HCT116 (cell line): ENCODE results near the gene GPBAR1. TPM values are rescaled to one million over a fixed set of nuclear protein-coding genes. Genes with fewer than 3 reads are reported as not detected.

Experiments used
- ATAC-seq: fragments of 200-7000 bp; cut with Tn5 transposase; 2 replicates; pipeline ENCODE4 v1.9.1; 2020; ENCODE audit warnings: mild to moderate bottlenecking, moderate library complexity
- BruUV-seq: library from RNA; stranded (reverse); fragments of 400-500 nt; replicated peaks from 2 replicates; lab custom pipeline; 2021; lab: Mats Ljungman, UMichigan
- CTCF ChIA-PET: fragments of 300-600 bp; sonication (Branson Sonifier 250); formaldehyde crosslinking; loops from one replicate; lab custom pipeline; 2021; ENCODE audit warnings: antibody characterized with exemption; lab: Charles Lee
- POLR2A ChIA-PET: fragments of 300-600, 350-600 bp; sonication (Branson Sonifier 250); formaldehyde crosslinking; loops from one replicate; lab custom pipeline; 2021; ENCODE audit warnings: antibody characterized with exemption; lab: Charles Lee
- RAD21 ChIA-PET, 2 experiments: fragments of 300-600 bp; sonication (Branson Sonifier 250); formaldehyde crosslinking; loops; one replicate each; lab custom pipeline; 2023; ENCODE audit warnings: low total read pairs in 2 of 2; ENCODE audit not compliant: uncharacterized antibody in 2 of 2, unreplicated experiment in 2 of 2, low non-redundant PET in 1 of 2; lab: Charles Lee
- DNase-seq: peaks from one replicate; pipeline ENCODE4 v3.0.0-alpha.2; 2010; ENCODE audit warnings: low read depth, low spot score
- H2AFZ ChIP-seq: fragments of 200-600 bp; shearing (Covaris generic), sonication (generic); 2 replicates; pipeline ENCODE4 v1.6.1; 2017; ENCODE audit warnings: low read depth, mixed run types, mixed read lengths, antibody characterized with exemption, low read length; ENCODE audit not compliant: poor library complexity, severe bottlenecking
- H3K27ac ChIP-seq: 2 replicates; pipeline ENCODE4 v1.5.1; 2012; ENCODE audit warnings: low read depth, low read length
- H3K27me3 ChIP-seq: fragments of 200-600 bp; sonication (generic); 2 replicates; pipeline ENCODE4 v1.6.1; 2016; ENCODE audit warnings: mixed run types, low read length, mixed read lengths; ENCODE audit not compliant: insufficient read depth
- H3K36me3 ChIP-seq, 2 experiments: fragments of 200-500 bp in 1 of 2; fragments of 200-600 bp in 1 of 2; sonication (Bioruptor generic) in 1 of 2; sonication (generic) in 1 of 2; 2 replicates each; pipeline versions ENCODE4 v1.5.1 to v1.6.1; 2014 to 2016; ENCODE audit warnings: low read length in 2 of 2, inconsistent platforms in 1 of 2, mixed read lengths in 1 of 2, mixed run types in 1 of 2; ENCODE audit not compliant: insufficient read depth in 2 of 2, control insufficient read depth in 1 of 2
- H3K4me1 ChIP-seq, 2 experiments: fragments of 200-600 bp in 1 of 2; sonication (generic) in 1 of 2; 2 replicates each; pipeline versions ENCODE4 v1.5.1 to v1.6.1; 2012 to 2017; ENCODE audit warnings: low read length in 2 of 2, inconsistent platforms in 1 of 2, mild to moderate bottlenecking in 1 of 2, mixed read lengths in 1 of 2, mixed run types in 1 of 2, moderate library complexity in 1 of 2; ENCODE audit not compliant: insufficient read depth in 2 of 2, control insufficient read depth in 1 of 2
- H3K4me2 ChIP-seq: fragments of 200-600 bp; sonication (generic); 2 replicates; pipeline ENCODE4 v1.6.1; 2017; ENCODE audit warnings: mixed run types, low read length, mixed read lengths
- H3K4me3 ChIP-seq, 2 experiments: fragments of 200-600 bp in 1 of 2; sonication (generic) in 1 of 2; replicated peaks in 1 of 2; 2 replicates each; pipeline ENCODE4 v1.5.1; 2011 to 2016; ENCODE audit warnings: low read length in 2 of 2, control low read depth in 1 of 2, low read depth in 1 of 2, mild to moderate bottlenecking in 1 of 2, mixed read lengths in 1 of 2, mixed run types in 1 of 2
- H3K79me2 ChIP-seq: fragments of 200-600 bp; sonication (generic); 2 replicates; pipeline ENCODE4 v1.6.1; 2017; ENCODE audit warnings: mild to moderate bottlenecking, mixed run types, low read length, moderate library complexity, mixed read lengths; ENCODE audit not compliant: insufficient read depth
- H3K9ac ChIP-seq: fragments of 200-600 bp; sonication (generic); 2 replicates; pipeline ENCODE4 v1.6.1; 2016; ENCODE audit warnings: low read length, mixed read lengths
- H3K9me2 ChIP-seq: fragments of 200-600 bp; sonication (generic), shearing (Covaris generic); 2 replicates; pipeline ENCODE4 v1.6.1; 2017; ENCODE audit warnings: mixed run types, mild to moderate bottlenecking, moderate library complexity; ENCODE audit not compliant: insufficient read depth
- H3K9me3 ChIP-seq, 2 experiments: fragments of 200-500 bp in 1 of 2; fragments of 200-600 bp in 1 of 2; sonication (Bioruptor generic) in 1 of 2; sonication (generic) in 1 of 2; 2 replicates each; pipeline ENCODE4 v1.6.1; 2014 to 2017; ENCODE audit warnings: low read length in 2 of 2, mixed read lengths in 2 of 2, inconsistent platforms in 1 of 2, low read depth in 1 of 2, mild to moderate bottlenecking in 1 of 2, mixed run types in 1 of 2, moderate library complexity in 1 of 2; ENCODE audit not compliant: control insufficient read depth in 1 of 2, insufficient read depth in 1 of 2
- H4K20me1 ChIP-seq: fragments of 200-600 bp; sonication (generic), shearing (Covaris generic); 2 replicates; pipeline ENCODE4 v1.6.1; 2017; ENCODE audit warnings: mixed run types, mild to moderate bottlenecking, moderate library complexity; ENCODE audit not compliant: insufficient read depth
- ATF3 ChIP-seq: IDR thresholded peaks from 2 replicates; pipeline ENCODE4 v1.6.1; 2012
- CBX3 ChIP-seq: IDR thresholded peaks from 2 replicates; pipeline ENCODE4 v1.6.1; 2012; ENCODE audit warnings: low read depth
- CEBPB ChIP-seq: IDR thresholded peaks from 2 replicates; pipeline ENCODE4 v1.6.1; 2012; ENCODE audit warnings: low read depth
- CTCF ChIP-seq, 3 experiments: fragments of 200-600 bp in 1 of 3; sonication (generic) in 1 of 3; IDR thresholded peaks in 2 of 3; conservative IDR thresholded peaks in 1 of 3; 2 replicates each; pipeline ENCODE4 v1.5.1; 2012 to 2017; ENCODE audit warnings: low read depth in 2 of 3, low read length in 2 of 3, antibody characterized with exemption in 1 of 3, borderline replicate concordance in 1 of 3, control low read depth in 1 of 3, mild to moderate bottlenecking in 1 of 3, mixed read lengths in 1 of 3, mixed run types in 1 of 3, moderate library complexity in 1 of 3; ENCODE audit not compliant: insufficient read depth in 1 of 3
- EGR1 ChIP-seq: IDR thresholded peaks from 2 replicates; pipeline ENCODE4 v1.6.1; 2012; ENCODE audit warnings: low read depth
- ELF1 ChIP-seq: IDR thresholded peaks from 2 replicates; pipeline ENCODE4 v1.6.1; 2012; ENCODE audit warnings: low read depth, borderline replicate concordance
- EZH2 ChIP-seq: fragments of 200-600 bp; sonication (generic); IDR thresholded peaks from 2 replicates; pipeline ENCODE4 v1.6.1; 2017; ENCODE audit warnings: antibody characterized with exemption, mixed run types
- EZH2phosphoT487 ChIP-seq: fragments of 200-600 bp; IDR thresholded peaks from 2 replicates; pipeline ENCODE4 v1.6.1; 2018; ENCODE audit warnings: antibody characterized with exemption, borderline replicate concordance
- FOSL1 ChIP-seq: IDR thresholded peaks from 2 replicates; pipeline ENCODE4 v1.6.1; 2012; ENCODE audit warnings: low read depth
- JUND ChIP-seq: IDR thresholded peaks from 2 replicates; pipeline ENCODE4 v1.6.1; 2012
- MAX ChIP-seq: IDR thresholded peaks from 2 replicates; pipeline ENCODE4 v1.6.1; 2012
- POLR2A ChIP-seq: IDR thresholded peaks from 2 replicates; pipeline ENCODE4 v1.7.0; 2011; ENCODE audit warnings: borderline replicate concordance; ENCODE audit not compliant: insufficient read depth, insufficient read length; ENCODE audit errors: extremely low read depth
- POLR2AphosphoS5 ChIP-seq: IDR thresholded peaks from 2 replicates; pipeline ENCODE4 v1.6.1; 2011; ENCODE audit warnings: mild to moderate bottlenecking, low read depth, low read length, moderate library complexity
- RAD21 ChIP-seq: IDR thresholded peaks from 2 replicates; pipeline ENCODE4 v1.6.1; 2012; ENCODE audit warnings: low read depth, mild to moderate bottlenecking
- REST ChIP-seq: IDR thresholded peaks from 2 replicates; pipeline ENCODE4 v1.6.1; 2012; ENCODE audit warnings: low read depth
- SIN3A ChIP-seq: IDR thresholded peaks from 2 replicates; pipeline ENCODE4 v1.6.1; 2012; ENCODE audit warnings: low read depth
- SP1 ChIP-seq: IDR thresholded peaks from 2 replicates; pipeline ENCODE4 v1.6.1; 2012; ENCODE audit warnings: low read depth
- SRF ChIP-seq: IDR thresholded peaks from 2 replicates; pipeline ENCODE4 v1.6.1; 2012; ENCODE audit warnings: low read depth
- TCF7L2 ChIP-seq: IDR thresholded peaks from 2 replicates; pipeline ENCODE4 v1.7.0; 2011; ENCODE audit warnings: borderline replicate concordance, inconsistent platforms; ENCODE audit not compliant: insufficient read depth, insufficient read length; ENCODE audit errors: extremely low read depth
- YY1 ChIP-seq: IDR thresholded peaks from 2 replicates; pipeline ENCODE4 v1.6.1; 2011; ENCODE audit warnings: low read length, low read depth, moderate library complexity, mild to moderate bottlenecking; ENCODE audit not compliant: insufficient replicate concordance; ENCODE audit errors: extremely low read depth
- ZFX ChIP-seq: fragments of 450-650 bp; IDR thresholded peaks from 2 replicates; pipeline ENCODE4 v1.6.1; 2017
- ZNF274 ChIP-seq: fragments of 200-500 bp; sonication (Bioruptor generic); IDR thresholded peaks from 2 replicates; pipeline ENCODE4 v1.6.1; 2014; ENCODE audit warnings: mild to moderate bottlenecking, low read depth, low read length, inconsistent platforms
- intact Hi-C: fragments of 100-400 bp; cut with micrococcal nuclease; formaldehyde crosslinking; loops from 2 replicates; pipeline ENCODE4 v1.10.0; 2022
- total RNA-seq: library from RNA; stranded (reverse); gene quantifications from one replicate; pipeline ENCODE4 v1.2.1, GENCODE V29; 2021; ENCODE audit not compliant: unreplicated experiment

The GPBAR1 gene
- total RNA-seq, 1 experiment from 2014 or later: 0.27 TPM

DNA sequence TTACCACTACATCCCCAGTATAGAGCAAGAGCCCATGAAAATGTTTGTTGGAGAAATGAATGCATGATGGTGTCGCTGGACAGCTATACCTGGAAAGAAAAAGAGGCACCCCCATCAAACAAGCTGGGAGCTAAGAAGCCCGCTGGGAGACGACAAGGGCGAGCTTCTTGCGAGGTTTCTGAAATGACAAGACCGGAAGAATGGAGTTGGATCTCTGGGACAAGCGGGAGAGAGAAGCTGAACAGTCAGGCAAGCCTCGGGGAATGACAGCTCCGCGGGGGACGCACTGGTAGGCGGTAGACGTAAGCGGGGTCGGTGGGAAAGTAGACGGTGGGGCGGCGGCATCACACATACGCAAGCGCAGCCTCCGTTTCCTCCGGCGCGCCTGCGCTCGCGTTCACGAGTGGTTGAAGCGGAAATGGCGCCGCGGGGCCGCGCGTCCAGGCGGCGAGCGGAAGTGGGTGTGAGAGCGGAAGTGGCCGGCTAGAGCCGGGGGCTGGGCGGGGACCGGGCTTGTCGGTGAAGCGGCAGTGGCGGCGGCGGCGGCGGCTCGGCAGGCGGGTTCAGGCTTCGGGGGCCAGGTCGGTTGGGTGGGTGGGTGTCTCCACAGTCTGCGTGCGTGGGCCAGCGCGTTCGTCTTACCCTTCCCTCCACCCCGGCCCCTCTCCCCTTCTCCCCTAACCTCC is 44.0 kb upstream of the GPBAR1 start, which contains the start of gene ARPC2:
TSS of gene ARPC2 (plus strand) at position 516 of the 686 bp plus-strand sequence. CDS start 282 bp downstream, outside the sequence.
- Histone ChIP-seq H3K27me3 (no peaks in the 10 kb centered on the region), H3K9me2 (no peaks in the 10 kb centered on the region), H3K9ac (peak within 1 kb of the TSS; percentile 92), H2AFZ (peak within 1 kb of the TSS; percentile 67), H4K20me1 (peaks cover 13% of the 10 kb centered on the region; the same call in 1 of the 2 replicates), H3K4me1 (peaks cover 12 to 26% of the 10 kb centered on the region in 2 experiments), H3K4me3 (peak within 1 kb of the TSS; percentile 83 to 89), H3K36me3 (peaks cover 0 to 11% of the 10 kb centered on the region in 2 experiments; a peak in 2 of 4 replicates), H3K4me2 (peak within 1 kb of the TSS; percentile 87), H3K79me2 (peaks cover 47% of the 10 kb centered on the region), H3K9me3 (no peaks in the 10 kb centered on the region), H3K27ac (peak within 1 kb of the TSS; percentile 71)
- ChIA-PET RAD21 (no interaction called here), CTCF (no interaction called here), POLR2A (interaction anchor here (2.0 kb wide), 1 partner anchor 15 kb away, joined by 5 read pairs; no protein-coding TSS in a partner anchor)
- intact Hi-C loops: no loop called here
- peak; percentile 89 for ATAC-seq
- BruUV-seq: no TSS peak
- peak; percentile 75 for DNase-seq
- TF ChIP-seq JUND (no peak), ATF3 (no peak), RAD21 (no peak), ZFX (no peak), MAX (peak; percentile 55; the same call in 1 of the 2 replicates), SP1 (no peak), CTCF (IDR thresholded peaks at IDR 0.05 in 2 of 3, conservative IDR thresholded peaks at IDR 0.05 in 1 of 3; ENCODE audit: borderline replicate concordance in 1 of 3, insufficient read depth in 1 of 3, low read depth in 2 of 3, low read length in 2 of 3) (no peak), EGR1 (peak; percentile 60), SRF (no peak), TCF7L2 (peak; percentile 50), ZNF274 (no peak), ELF1 (peak; percentile 76), YY1 (peak; percentile 84), FOSL1 (no peak), POLR2A (peak; percentile 31), POLR2AphosphoS5 (peak; percentile 92), CEBPB (no peak), CBX3 (0 out of 2 replicates have a peak, but pooled peaks have one; percentile 25), EZH2 (no peak), REST (no peak), EZH2phosphoT487 (no peak), SIN3A (peak; percentile 84)
